PC-9 (cell line): ENCODE measurements around the gene EPB41L4A.

Experiments
- CTCF ChIP-seq: fragments of 200-600 bp; sonication (generic); conservative IDR thresholded peaks from 2 replicates; pipeline ENCODE4 v1.6.1; 2017; ENCODE audit warnings: mixed run types, antibody characterized with exemption, mild to moderate bottlenecking, moderate library complexity
- EZH2 ChIP-seq: fragments of 200-600 bp; sonication (generic); IDR thresholded peaks from 2 replicates; pipeline ENCODE4 v1.8.0; 2017; ENCODE audit warnings: antibody characterized with exemption, low read depth

GRCh38 chr5:112366987-112367386 is 52.1 kb downstream of the EPB41L4A start:
- TF ChIP-seq CTCF (no peak; the same call in 1 of the 2 replicates), EZH2 (no peak)
